NCI-H460 (cell line): ENCODE measurements around the gene MLLT3. TPM values are rescaled to one million over a fixed set of nuclear protein-coding genes. Genes with fewer than 3 reads are reported as not detected.
A peak's percentile ranks its signal among the peaks of the same experiment; 100 is the strongest.

Experiments
- DNase-seq: peaks from one replicate; pipeline ENCODE4 v3.0.0-alpha.2; 2016; ENCODE audit warnings: low read depth; ENCODE audit errors: extremely low read depth
- total RNA-seq: library from RNA; depleted of rRNA; stranded (reverse); fragments of >200 nt; shearing (Covaris generic); gene quantifications from 2 replicates; pipeline ENCODE4 v1.2.3, GENCODE V29; 2014

The MLLT3 gene
- total RNA-seq, 1 experiment from 2014 or later = 15.4 TPM

DNA sequence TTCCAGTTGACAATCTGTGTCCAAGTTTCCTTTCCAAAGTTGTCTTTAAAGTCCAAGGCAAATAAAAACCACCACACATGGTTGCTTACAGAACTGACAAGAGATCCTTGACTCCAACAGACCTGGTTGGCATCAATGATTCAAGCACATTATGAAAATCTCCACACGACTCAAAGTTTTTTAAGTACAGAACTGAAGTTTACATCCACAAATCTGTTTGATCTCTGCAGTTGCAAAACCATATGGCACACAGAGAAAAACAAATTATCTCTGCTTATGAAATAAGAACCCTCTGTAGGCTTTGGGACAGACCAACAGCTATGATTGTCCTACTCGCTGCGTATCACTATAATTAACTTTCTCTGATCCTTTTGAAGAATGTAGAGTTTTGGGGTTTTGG, 60.8 kb downstream of the MLLT3 start:
- no peak for DNase-seq

DNA sequence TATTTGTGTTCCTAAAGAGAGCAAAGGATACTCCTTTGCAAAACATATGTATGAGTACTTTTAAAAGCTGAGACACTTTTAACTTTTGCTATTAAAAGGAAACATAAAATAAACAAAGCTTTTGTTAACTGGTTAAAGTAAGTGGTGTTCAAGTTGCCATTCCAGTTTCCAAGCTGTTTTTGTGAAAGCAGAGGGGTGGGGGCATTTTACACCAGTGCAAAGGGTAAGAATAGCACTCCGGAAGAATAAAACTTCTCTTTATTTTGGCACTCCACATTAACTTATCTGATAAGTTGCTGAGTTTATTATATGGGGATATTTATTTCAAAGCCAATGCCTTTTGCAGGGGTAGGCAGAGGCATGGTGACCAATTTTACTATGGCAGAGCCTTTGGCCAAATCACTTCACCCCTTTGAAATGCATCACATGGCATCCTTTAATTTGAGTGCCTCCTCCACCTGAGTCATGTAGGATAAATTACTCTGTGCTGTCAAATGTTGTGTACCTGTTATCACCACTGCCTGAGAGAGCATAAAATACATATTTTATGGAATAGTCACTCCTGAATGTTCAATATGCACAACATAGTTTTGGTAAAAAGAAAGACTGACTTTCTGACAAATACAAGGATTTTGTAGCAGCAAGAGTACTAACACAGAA, 62.9 kb downstream of the MLLT3 start:
- no peak for DNase-seq

DNA sequence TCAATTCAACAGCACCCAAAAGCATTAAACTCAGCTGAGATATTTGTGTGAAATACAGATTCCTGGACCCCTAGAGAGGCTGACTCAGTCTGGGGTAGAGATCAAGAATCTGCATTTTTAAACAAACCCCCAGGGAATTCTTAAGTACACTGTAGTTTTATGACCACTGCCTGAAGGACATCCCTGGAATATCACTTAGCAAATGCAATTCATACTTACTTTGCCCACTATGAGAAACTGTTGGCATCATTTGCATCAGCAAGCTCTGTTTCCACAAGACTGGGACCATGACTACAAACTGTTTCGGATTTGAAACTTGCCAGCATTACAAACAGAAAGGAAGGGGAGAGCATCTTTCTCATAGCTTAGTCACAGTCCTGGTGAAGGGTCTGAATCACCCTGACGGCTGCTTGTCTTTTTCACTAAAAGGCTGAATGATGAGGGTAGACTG, 63.7 kb downstream of the MLLT3 start:
- peak; percentile 58 for DNase-seq

DNA sequence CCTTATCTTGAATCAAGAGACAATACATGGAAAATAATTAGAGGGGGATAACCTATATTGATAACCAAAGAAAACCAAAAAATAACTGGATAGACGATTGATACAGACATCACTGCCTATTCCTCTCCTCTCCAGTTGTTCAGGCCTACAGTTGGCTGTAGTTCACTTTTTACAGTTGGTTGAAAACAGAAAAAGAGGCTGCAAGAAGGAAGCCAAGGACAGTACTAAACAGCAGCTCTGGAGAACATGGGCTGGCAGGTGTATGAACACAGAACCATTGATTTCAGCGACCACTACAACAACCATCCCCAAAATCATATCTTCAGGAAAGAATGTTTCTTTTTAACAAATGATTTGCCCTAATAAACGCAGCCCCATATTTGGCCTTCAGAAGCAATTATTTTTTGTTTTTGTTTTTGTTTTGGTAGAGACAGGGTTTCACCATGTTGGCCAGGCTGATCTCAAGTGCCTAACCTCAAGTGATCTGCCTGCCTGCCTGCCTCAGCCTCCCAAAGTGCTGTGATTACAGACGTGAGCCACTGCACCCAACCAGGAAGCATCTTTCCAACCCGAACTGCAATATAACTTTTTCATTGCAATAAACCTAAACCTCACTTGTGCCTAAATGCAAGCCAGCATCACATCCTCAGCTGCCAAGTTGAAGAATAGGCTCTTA, 64.3 kb downstream of the MLLT3 start:
- DNase-seq = no peak

DNA sequence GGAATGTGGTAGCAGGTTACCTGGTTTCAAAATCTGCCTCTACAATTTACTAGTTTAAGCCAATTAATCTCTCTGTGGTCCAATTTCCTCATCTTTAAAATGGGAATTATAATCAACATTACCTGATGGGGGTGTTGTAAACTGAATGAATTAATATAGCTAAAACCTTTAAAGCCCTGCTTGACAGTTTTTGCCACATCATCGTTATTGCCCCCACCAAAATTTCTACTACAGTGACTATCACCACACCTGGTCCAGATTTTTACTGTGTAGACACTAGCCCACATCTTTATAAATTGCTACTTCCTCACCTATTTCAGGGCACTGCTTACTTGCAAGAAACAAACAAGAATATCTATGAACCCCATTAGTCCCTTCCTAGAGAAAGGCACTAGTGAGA, 65.0 kb downstream of the MLLT3 start:
- no peak for DNase-seq

DNA sequence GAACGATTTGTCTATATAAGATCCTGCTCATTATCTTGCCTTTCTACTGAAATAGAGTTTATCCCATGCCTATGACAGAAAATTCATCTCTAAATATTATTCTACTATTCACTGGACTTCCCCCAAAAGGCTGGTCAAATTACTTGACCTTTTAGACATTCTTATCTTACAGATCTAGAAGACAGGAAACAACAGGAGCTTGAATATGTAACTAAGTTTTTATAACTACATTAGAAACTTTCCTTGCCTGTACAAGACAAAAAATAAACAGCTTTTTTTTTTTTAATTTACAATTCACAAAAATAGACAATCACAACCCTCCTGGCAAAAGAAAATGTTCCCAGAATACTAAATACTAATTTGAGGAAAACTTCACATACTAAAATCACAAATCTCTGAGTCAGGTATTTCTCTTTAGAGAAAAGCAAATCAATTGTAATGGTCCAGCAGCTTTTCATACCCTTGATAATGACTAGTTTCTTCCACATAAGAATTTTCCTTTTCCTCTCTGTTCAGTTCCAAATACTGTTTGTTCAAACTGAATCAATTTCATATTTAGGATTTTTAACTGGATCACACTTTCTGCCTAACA, 68.6 kb downstream of the MLLT3 start:
- no peak for DNase-seq

DNA sequence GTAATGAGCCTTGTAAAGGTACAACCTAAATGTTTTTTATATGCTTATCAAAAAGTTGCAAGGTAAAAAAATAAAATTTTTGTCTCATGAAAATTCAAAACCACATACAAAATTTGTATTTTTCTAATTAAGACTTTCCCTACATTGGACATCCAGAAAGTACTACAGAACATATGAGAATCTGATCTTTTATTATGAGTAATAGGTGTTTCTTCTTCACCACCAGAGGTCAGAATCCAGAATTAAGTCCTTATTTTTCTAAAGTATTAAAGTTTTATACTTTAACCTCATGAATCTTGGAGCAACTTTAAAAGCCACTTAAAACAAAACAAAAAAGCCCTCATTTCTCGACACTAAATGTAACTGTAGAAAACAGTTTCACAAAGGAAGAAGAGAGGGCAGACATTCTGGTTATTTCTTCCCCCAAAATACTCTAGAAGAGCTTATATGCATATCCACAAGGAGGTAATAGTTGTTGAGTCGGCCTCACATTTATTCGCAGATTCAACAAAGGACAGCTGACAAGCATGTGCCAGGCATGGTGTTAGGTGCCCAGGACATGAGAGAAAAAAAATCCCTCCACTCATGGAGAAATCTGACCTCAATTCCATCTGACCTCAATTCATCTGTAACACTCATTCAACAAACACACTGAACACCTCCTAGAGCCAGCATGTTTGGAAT, 69.3 kb downstream of the MLLT3 start:
- DNase-seq = no peak

DNA sequence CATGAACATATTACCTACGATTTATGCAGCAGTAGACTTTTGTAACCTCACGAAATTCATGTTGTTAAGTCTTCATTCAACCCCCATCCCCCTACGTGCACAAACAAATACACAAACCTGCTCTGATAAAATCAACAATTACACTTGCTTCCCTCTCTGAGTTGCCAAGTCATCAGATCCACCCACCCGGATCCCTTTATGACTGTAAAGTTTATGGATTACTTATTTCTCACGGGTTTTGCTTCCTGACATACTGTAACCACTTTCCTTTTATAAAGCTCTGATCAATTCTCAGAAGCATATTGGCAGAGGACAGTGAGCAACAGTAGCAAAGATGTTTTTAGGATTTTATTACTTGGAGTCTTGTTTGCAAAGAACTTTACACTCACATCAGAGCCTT, 70.5 kb downstream of the MLLT3 start:
- DNase-seq = no peak

DNA sequence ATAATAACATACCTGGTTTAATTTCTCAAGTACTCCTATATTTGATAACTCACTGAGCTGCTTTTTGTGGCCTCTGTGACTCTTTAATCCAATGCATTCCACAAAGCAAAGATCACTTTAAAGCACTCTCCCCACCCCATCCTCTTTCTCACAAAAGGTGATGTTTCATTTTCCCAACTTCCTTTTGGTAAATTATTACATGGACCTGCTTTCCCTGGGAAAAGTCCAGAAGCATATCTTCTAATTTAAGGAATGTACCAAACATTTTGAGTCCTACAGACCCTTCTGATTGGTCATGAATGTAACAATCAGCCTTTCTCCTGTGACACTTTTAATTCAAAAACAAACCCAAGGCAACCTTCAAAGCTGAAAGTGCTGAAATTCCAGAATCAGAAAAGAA, 71.1 kb downstream of the MLLT3 start:
- no peak for DNase-seq

DNA sequence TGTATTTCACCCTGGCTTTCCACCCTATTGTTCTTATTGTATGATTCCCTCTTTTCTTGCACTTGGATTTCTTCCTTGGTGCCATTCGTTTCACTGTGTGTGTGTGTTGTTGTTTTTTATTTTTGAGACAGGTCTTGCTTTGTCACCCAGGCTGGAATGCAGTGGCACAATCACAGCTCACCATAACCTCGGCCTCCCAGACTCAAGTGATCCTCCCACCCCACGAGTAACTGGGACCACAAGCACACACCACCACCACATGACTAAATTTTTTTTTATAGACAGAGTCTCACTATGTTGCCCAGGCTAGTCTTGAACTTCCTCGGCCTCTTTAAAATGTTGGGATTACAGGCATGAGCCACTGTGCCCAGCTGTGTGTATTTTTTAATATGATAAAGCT, 72.0 kb downstream of the MLLT3 start:
- DNase-seq = no peak

DNA sequence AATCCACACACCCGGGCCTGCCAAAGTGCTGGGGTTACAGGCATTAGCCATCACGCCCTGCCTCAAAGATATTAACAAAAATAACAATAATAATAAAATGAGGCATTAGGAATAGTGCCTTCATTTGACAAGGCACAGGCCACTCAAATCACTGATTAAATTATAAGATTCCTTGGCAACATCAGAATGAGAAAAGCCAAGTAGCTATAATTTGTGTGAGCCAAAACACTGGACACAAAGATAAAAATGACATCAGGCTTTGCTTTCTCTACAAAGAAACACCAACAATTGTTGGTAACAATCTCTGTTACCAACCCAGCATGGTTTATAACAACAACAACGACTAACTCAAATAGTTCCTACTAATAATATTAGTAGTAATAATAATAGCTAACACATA, 73.2 kb downstream of the MLLT3 start:
- no peak for DNase-seq

DNA sequence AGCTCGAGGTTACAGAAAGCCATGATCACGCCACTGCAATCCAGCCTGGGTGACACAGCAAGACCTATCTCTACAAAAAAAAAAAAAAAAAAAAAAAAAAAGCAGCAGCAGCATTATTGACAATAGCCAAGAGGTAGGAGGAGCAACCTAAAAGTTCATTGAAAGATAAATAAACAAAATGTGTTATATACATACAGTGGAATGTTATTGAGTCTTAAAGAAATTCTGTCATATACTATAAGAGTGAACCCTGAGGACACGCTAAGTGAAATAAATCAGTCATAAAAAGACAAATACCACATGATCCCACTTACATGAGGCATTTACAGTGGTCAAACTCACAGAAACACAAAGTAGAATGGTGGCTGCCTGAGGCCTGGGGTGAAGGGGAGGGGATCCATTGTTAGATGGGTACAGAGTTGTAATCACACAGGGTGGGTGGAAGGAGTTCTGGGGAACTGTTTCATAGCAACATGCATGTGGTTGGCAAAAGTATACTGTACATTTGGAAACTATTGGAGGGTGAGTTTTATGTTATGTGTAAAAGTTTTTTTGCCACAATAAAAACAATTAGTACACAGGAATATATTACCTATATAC, 77.2 kb downstream of the MLLT3 start:
- DNase-seq = no peak

DNA sequence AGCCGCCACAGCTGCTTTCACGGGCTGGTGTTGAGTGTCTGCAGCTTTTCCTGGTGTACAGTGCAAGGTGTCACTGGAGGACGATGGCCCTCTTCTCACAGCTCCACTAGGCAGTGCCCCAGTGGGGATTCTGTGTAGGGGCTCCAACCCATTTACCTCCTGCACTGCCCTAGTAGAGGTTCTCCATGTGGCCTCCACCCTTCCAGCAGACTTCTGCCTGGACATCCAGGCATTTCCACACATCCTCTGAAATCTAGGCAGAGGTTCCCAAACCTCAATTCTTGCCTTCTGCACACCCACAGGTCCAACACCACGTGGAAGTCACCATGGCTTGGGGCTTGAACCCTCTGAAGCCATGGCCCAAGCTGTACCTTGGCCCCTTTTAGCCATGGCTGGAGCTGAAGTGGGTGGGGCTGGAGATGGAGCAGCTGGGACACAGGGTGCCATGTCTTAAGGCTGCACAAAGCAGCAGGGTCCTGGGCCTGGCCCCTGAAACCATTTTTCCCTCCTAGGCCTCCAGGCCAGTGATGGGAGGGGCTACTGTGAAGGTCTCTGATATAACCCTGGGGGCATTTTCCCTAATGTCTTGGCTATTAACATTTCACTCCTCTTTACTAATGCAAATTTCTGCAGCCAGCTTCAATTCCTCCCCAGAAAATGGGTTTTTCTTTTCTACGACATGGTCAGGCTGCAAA, 82.0 kb downstream of the MLLT3 start:
- DNase-seq = no peak

DNA sequence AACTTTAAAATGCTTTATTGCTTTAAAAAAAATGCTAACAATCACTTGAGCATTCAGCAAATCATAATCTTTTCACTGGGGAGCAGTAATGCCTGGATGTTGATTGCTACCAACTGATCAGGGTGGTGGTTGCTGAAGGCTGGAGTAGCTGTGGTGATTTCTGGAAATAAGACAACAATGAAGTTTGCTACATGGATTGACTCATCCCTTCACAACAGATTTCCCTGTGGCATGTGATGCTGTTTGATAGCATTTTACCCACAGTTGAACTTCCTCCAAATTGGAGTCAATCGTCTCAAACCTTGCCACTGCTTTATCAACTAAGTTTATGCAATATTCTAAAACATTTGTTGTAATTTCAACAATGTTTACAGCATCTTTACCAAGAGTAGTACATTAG, 83.3 kb downstream of the MLLT3 start:
- no peak for DNase-seq

DNA sequence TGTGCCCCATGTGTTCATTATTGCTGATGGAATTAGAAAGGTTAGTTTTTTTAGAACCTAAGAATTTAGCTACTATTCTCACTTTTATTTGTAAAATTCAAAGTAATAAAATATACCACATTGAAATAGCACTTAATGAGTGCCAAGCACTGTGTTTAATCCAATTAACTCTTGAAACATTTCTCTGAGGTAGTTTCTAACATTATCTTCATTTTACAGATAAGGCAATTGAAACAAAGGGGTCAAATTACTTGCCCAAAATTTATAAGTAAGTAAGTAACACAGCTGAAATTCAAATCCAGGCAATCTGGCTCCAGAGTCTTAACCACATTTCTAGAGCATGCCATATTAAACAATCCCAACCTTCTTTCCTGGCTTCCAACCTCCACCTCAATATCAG, 84.2 kb downstream of the MLLT3 start:
- no peak for DNase-seq

DNA sequence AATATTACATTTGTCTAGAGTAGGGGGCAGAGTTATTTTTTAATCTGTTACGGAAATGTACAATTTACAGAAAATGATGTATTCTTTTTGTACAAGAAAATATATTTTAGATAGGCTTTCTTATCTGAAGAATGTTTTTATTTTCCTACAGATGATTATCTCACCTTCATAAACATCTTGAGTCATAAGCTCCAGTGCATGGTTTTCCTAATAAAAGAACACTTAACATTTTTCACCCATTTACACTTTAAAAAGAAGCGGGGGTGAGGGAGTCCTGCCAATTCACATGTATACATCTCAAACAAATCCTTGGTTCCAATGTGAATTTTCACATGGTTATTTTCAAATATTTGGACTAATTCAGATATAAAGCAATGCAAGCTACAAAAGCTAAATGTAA, 85.0 kb downstream of the MLLT3 start:
- DNase-seq = no peak

DNA sequence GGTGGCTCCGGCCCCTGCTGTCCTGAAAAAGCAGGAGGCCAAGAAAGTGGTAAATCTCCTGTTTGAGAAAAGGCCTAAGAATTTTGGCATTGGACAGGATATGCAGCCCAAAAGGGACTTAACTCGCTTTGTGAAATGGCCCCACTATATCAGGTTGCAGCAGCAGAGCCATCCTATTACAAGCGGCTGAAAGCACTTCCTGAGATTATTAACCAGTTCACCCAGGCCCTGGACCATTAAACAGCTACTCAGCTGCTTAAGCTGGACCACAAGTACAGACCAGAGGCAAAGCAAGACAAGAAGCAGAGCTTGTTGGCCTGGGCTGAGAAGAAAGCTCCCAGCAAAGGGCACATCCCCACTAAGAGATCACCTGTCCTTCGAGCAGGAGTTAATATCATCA, 89.7 kb downstream of the MLLT3 start:
- no peak for DNase-seq

DNA sequence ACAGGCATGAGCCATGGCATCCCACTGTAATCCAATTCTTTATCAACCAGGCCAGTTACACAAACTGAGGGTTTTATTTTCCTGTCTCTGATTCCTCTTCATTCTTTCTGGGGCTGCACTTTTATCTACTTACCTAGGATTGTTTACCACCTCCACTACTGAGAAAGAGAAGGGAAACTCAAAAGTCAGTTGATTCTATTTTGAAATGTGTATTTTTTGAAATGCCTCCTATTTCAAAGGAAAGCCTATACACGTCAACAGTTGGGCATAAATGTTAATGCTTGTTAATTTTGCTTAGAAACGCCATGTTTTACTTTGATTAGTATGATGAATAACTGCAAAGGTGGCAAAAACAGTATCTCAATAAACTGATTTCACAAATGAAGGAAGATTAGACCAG, 92.5 kb downstream of the MLLT3 start:
- no peak for DNase-seq

DNA sequence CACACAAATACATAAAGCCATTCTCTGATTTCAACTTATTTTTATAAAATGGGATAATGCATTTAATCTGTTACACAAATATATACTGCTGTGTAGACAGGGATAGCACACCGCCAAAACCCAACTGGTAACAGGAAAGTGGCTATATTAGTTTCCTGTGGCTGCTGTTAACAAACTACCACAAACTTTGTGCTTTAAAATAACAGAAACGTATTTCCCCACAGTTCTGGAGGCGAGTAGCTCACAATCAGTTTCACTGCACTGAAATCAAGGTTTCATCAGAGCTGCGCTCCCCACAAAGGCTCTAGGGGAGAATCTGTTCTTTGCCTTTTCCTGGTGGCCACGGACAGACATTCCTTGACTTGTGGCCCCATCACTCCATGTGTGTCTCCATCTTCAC, 94.0 kb downstream of the MLLT3 start:
- DNase-seq = no peak

DNA sequence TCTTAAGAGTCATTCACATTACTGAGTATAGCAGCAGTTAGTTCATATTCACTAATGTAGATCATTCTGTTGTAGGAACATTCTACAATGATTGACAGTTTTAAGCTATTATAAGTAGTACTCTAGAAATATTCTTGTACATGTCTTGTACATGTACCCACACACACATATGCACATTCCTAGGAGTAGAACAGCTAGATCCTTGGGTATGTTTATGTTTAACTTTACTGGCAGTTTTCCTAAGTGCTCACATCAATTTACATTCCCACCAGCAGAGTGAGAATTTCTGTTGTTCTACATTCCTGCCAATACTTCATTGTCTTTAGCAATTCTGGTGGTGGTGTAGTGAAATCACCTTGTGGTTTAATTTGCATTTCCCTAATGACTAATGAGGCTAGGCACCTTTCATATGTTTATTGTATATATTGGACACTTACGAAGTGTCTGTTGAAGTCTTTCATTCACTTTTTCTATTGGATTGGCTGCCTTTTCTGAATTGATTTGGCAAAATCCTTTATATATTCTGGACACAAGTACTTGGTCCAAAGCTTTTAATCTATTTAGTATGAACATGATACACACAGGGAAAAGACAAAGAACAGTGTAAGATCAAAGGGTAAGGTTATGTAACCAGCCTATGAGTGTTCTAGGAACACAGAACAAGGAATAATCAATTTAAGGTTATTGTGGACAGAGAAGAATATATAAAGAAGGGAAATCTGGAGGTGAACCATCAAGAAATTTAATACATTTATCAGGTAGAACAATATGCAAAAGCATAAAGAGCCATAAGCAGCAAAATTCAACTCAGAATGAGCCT, 95.6 kb downstream of the MLLT3 start:
- no peak for DNase-seq
